Mammary epithelial cell (primary cell): ENCODE measurements around the gene CHRNB2.
A peak's percentile ranks its signal among the peaks of the same experiment; 100 is the strongest.

Experiments used
- CTCF ChIP-seq, 2 donors: IDR thresholded peaks in 1 of 2; conservative IDR thresholded peaks in 1 of 2; 2 replicates each; pipeline ENCODE4 v1.5.1; 2011 to 2012; ENCODE audit warnings: inconsistent platforms in 2 of 2, low read length in 2 of 2, mild to moderate bottlenecking in 2 of 2, control low read depth in 1 of 2, low read depth in 1 of 2; ENCODE audit not compliant: insufficient read depth in 1 of 2; ENCODE audit errors: extremely low read depth in 1 of 2
- EZH2 ChIP-seq: IDR thresholded peaks from 2 replicates; pipeline ENCODE4 v1.6.1; 2012; ENCODE audit warnings: low read length, inconsistent platforms, borderline replicate concordance

GRCh38 chr1:154546264-154547063 lies 21.1 kb upstream of the CHRNB2 start:
- TF ChIP-seq CTCF (conservative IDR thresholded peaks at IDR 0.05 in 1 of 2, IDR thresholded peaks at IDR 0.05 in 1 of 2; ENCODE audit: extremely low read depth in 1 of 2, insufficient read depth in 1 of 2, low read depth in 1 of 2, low read length in 2 of 2) (peak; percentile 55 to 81), EZH2 (no peak)
